OCI-LY7 (cell line): ENCODE results near the gene GLYR1. TPM values are rescaled to one million over a fixed set of nuclear protein-coding genes. Genes with fewer than 3 reads are reported as not detected.

ENCODE experiments used
- BruUV-seq: library from RNA; stranded (reverse); fragments of 400-500 nt; replicated peaks from 2 replicates; lab custom pipeline; 2021; lab: Mats Ljungman, UMichigan
- CTCF ChIA-PET: fragments of 300-600 bp; sonication (Branson Sonifier 250); formaldehyde crosslinking; loops from one replicate; lab custom pipeline; 2022; ENCODE audit warnings: antibody characterized with exemption; ENCODE audit not compliant: unreplicated experiment; lab: Charles Lee
- POLR2A ChIA-PET: fragments of 300-600 bp; sonication (Branson Sonifier 250); formaldehyde crosslinking; loops from one replicate; lab custom pipeline; 2022; ENCODE audit warnings: antibody characterized with exemption; lab: Charles Lee
- DNase-seq: peaks from one replicate; pipeline ENCODE4 v3.0.0-alpha.2; 2015; ENCODE audit warnings: low spot score
- H2AFZ ChIP-seq: fragments of 200-600 bp; sonication (generic), shearing (Covaris generic); 2 replicates; pipeline ENCODE4 v1.6.1; 2014; ENCODE audit warnings: mild to moderate bottlenecking, antibody characterized with exemption, low read length, moderate library complexity
- H3K27ac ChIP-seq: fragments of 200-600 bp; sonication (generic); 2 replicates; pipeline ENCODE4 v1.5.1; 2014; ENCODE audit warnings: mixed run types, low read depth, mild to moderate bottlenecking, moderate library complexity, low read length, inconsistent platforms; ENCODE audit not compliant: poor library complexity, severe bottlenecking
- H3K36me3 ChIP-seq: fragments of 200-600 bp; sonication (generic); 2 replicates; pipeline ENCODE4 v1.6.1; 2014; ENCODE audit warnings: mild to moderate bottlenecking, antibody characterized with exemption, low read length, moderate library complexity, mixed read lengths; ENCODE audit not compliant: insufficient read depth
- H3K4me1 ChIP-seq: fragments of 200-600 bp; sonication (generic); 2 replicates; pipeline ENCODE4 v1.5.1; 2014; ENCODE audit warnings: mild to moderate bottlenecking, low read length; ENCODE audit not compliant: insufficient read depth, poor library complexity, severe bottlenecking
- H3K4me2 ChIP-seq: fragments of 200-600 bp; sonication (generic); 2 replicates; pipeline ENCODE4 v1.6.1; 2014; ENCODE audit warnings: mild to moderate bottlenecking, low read length
- H3K4me3 ChIP-seq: fragments of 200-600 bp; sonication (generic); 2 replicates; pipeline ENCODE4 v1.5.1; 2014; ENCODE audit warnings: mild to moderate bottlenecking, low read depth, low read length; ENCODE audit not compliant: poor library complexity, severe bottlenecking
- H3K79me2 ChIP-seq: fragments of 200-600 bp; sonication (generic); 2 replicates; pipeline ENCODE4 v1.6.1; 2016; ENCODE audit warnings: low read depth, mild to moderate bottlenecking, low read length, moderate library complexity, mixed read lengths; ENCODE audit not compliant: insufficient read depth
- H3K9me2 ChIP-seq: fragments of 200-600 bp; sonication (generic); 2 replicates; pipeline ENCODE4 v1.6.1; 2016; ENCODE audit warnings: mild to moderate bottlenecking, low read length, mixed read lengths; ENCODE audit not compliant: insufficient read depth
- H3K9me3 ChIP-seq: fragments of 200-600 bp; sonication (generic); 2 replicates; pipeline ENCODE4 v1.6.1; 2014; ENCODE audit warnings: mild to moderate bottlenecking, mixed run types, low read length, mixed read lengths
- H4K20me1 ChIP-seq: fragments of 200-600 bp; sonication (generic); 2 replicates; pipeline ENCODE4 v1.6.1; 2014; ENCODE audit warnings: mild to moderate bottlenecking, antibody characterized with exemption, low read length, moderate library complexity, mixed read lengths; ENCODE audit not compliant: insufficient read depth
- EZH2phosphoT487 ChIP-seq: fragments of 200-600 bp; sonication (generic); IDR thresholded peaks from 2 replicates; pipeline ENCODE4 v1.6.1; 2018; ENCODE audit warnings: low read depth, borderline replicate concordance, mild to moderate bottlenecking, mixed run types, antibody characterized with exemption, low read length, moderate library complexity, mixed read lengths
- intact Hi-C: fragments of 100-400 bp; cut with micrococcal nuclease; formaldehyde crosslinking; loops from one replicate; pipeline ENCODE4 v1.10.0; 2022; ENCODE audit not compliant: unreplicated experiment
- total RNA-seq, 2 experiments: library from RNA; depleted of rRNA in 1 of 2; stranded (reverse); fragments of >200 nt in 1 of 2; shearing (Covaris generic) in 1 of 2; gene quantifications; 2 replicates each; pipeline ENCODE4 v1.2.3, GENCODE V29; 2014 to 2022
- TF ChIP-seq, protein P1 (sequence below): fragments of 200-600 bp; sonication (generic); conservative IDR thresholded peaks from 2 replicates; pipeline ENCODE4 v1.5.1; 2014; ENCODE audit warnings: mild to moderate bottlenecking, antibody characterized with exemption, low read length, moderate library complexity, mixed read lengths

Gene GLYR1
- total RNA-seq, 2 experiments from 2014 or later: 48.4 to 113 TPM

DNA sequence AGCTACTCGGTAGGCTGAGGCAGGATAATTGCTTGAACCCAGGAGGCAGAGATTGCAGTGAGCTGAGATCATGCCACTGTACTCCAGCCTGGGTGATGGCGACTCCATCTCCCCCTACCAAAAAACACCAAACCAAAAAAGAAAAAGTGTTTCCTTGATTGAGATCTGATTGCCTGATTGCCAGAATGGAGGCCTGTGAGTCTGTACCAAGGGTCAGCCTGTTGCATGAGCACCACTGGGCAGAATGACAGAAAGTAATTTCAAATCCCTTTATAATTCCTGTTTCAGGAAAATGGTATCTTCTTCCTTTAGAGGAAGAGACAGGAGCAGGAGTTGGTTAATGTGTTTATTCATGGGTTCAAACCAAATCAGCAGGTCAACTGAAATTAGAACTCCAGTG, 8.7 kb upstream of the GLYR1 start:
- Histone ChIP-seq H4K20me1 (peaks cover 7% of the 10 kb centered on the region; the same call in 1 of the 2 replicates), H3K36me3 (peaks cover 88% of the 10 kb centered on the region), H3K27ac (no peak overlapping the region), H3K4me1 (peaks cover 3% of the 10 kb centered on the region), H3K9me2 (no peaks in the 10 kb centered on the region), H3K4me3 (no peak overlapping the region), H3K4me2 (no peak overlapping the region), H3K79me2 (peaks cover 22% of the 10 kb centered on the region), H3K9me3 (no peaks in the 10 kb centered on the region), H2AFZ (no peak overlapping the region)
- DNase-seq: no peak
- intact Hi-C loops: no loop called here
- TF ChIP-seq EZH2phosphoT487: no peak
- TF ChIP-seq, protein P1, sequence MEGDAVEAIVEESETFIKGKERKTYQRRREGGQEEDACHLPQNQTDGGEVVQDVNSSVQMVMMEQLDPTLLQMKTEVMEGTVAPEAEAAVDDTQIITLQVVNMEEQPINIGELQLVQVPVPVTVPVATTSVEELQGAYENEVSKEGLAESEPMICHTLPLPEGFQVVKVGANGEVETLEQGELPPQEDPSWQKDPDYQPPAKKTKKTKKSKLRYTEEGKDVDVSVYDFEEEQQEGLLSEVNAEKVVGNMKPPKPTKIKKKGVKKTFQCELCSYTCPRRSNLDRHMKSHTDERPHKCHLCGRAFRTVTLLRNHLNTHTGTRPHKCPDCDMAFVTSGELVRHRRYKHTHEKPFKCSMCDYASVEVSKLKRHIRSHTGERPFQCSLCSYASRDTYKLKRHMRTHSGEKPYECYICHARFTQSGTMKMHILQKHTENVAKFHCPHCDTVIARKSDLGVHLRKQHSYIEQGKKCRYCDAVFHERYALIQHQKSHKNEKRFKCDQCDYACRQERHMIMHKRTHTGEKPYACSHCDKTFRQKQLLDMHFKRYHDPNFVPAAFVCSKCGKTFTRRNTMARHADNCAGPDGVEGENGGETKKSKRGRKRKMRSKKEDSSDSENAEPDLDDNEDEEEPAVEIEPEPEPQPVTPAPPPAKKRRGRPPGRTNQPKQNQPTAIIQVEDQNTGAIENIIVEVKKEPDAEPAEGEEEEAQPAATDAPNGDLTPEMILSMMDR: no peak
- ChIA-PET POLR2A (no interaction called here), CTCF (no interaction called here)
- BruUV-seq: no TSS peak

DNA sequence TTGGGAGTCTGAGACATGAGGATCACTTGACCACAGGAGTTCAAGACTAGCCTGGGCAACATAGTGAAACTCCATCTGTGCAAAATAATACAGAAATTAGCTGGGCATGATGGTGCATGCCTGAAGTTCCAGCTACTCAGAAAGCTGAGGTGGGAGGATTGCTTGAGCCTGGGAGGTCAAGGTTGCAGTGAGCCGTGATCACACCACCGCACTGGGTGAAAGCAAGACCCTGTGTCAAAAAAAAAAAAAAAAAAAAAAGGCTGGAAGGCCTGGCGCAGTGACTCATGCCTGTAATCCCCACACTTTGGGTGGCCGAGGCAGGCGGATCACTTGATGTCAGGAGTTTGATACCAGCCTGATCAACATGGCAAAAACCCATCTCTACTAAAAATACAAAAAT, 8.3 kb upstream of the GLYR1 start:
- no peaks in the 10 kb centered on the region for H3K9me2 ChIP-seq
- H3K27ac ChIP-seq: no peak overlapping the region
- no peak overlapping the region for H3K4me3 ChIP-seq
- H3K9me3 ChIP-seq: no peaks in the 10 kb centered on the region
- no peak for DNase-seq
- POLR2A ChIA-PET: interaction anchor here (0.6 kb wide), 1 partner anchor 157 kb away, joined by 4 read pairs; no protein-coding TSS in a partner anchor
- H3K36me3 ChIP-seq: peaks cover 88% of the 10 kb centered on the region
- peaks cover 7% of the 10 kb centered on the region for H3K4me1 ChIP-seq
- CTCF ChIA-PET: no interaction called here
- H3K79me2 ChIP-seq: peaks cover 27% of the 10 kb centered on the region
- no peak overlapping the region for H2AFZ ChIP-seq
- intact Hi-C loops: no loop called here
- TF ChIP-seq EZH2phosphoT487: no peak
- TF ChIP-seq, protein P1: no peak
- H4K20me1 ChIP-seq: peaks cover 11% of the 10 kb centered on the region
- BruUV-seq: no TSS peak
- H3K4me2 ChIP-seq: no peak overlapping the region

DNA sequence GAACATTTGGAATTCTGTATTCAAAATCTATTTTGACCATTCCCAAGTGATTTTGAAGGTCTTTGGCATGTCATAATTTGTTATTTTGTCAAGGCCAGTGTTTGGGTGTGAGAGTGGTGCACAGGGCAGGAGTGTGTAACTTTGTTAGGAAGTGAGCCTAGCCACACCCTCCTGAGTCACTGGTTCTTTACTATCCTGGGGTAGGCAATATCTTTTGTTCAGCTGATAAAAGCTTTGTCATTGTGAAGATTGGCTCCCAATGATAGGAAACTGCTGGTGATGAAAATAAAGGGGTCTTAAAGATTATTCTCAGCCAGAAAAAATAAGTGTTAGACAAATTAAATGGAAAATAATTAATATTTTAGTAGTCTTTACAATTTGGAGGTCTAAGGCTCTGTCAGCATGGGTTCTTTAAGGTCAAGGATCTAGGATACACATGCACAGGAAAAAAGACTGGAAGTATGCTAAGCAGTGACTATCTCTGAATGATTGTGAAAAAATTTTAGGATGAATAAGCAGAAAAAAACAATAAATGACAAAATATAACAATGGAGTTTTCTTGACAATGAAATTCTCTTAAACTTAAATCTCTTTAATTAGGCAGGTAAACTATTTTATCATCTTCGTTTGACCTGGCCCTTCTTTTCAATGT, 5.3 kb upstream of the GLYR1 start:
- H3K4me2 ChIP-seq: no peak overlapping the region
- H3K36me3 ChIP-seq: peaks cover 63% of the 10 kb centered on the region
- peaks cover 28% of the 10 kb centered on the region for H3K4me1 ChIP-seq
- no peaks in the 10 kb centered on the region for H3K9me2 ChIP-seq
- ChIA-PET POLR2A (no interaction called here), CTCF (no interaction called here)
- peaks cover 25% of the 10 kb centered on the region for H4K20me1 ChIP-seq
- intact Hi-C loops: no loop called here
- H3K4me3 ChIP-seq: no peak overlapping the region
- no peak for TF ChIP-seq EZH2phosphoT487
- peaks cover 56% of the 10 kb centered on the region for H3K79me2 ChIP-seq
- no peaks in the 10 kb centered on the region for H3K9me3 ChIP-seq
- no TSS peak for BruUV-seq
- H3K27ac ChIP-seq: no peak overlapping the region
- no peak for DNase-seq
- H2AFZ ChIP-seq: no peak overlapping the region
